DOHH2 (cell line): Measurements from ENCODE around the gene PLBD2.
"Not testable (repeated sequence)": the region's sequence is repeated elsewhere in the genome, so short reads cannot be mapped to it uniquely, and the experiment has no call there.

Source experiments
- H3F3A ChIP-seq: fragments of 200-600 bp; sonication (generic), shearing (Covaris generic); 2 replicates; pipeline ENCODE4 v1.6.0; 2016; ENCODE audit warnings: antibody characterized with exemption, mild to moderate bottlenecking; ENCODE audit not compliant: control insufficient read depth, insufficient read depth
- H3K27ac ChIP-seq: fragments of 200-600 bp; sonication (generic); 2 replicates; pipeline ENCODE4 v1.5.1; 2014; ENCODE audit warnings: low read depth, mild to moderate bottlenecking, low read length, moderate library complexity
- H3K27me3 ChIP-seq: fragments of 200-600 bp; sonication (generic); 2 replicates; pipeline ENCODE4 v1.6.1; 2014; ENCODE audit warnings: mild to moderate bottlenecking, low read length, mixed read lengths; ENCODE audit not compliant: control insufficient read depth
- H3K36me3 ChIP-seq: fragments of 200-600 bp; sonication (generic); 2 replicates; pipeline ENCODE4 v1.6.1; 2014; ENCODE audit warnings: mild to moderate bottlenecking, low read length, moderate library complexity, mixed read lengths; ENCODE audit not compliant: control insufficient read depth
- H3K4me1 ChIP-seq: fragments of 200-600 bp; sonication (generic); 2 replicates; pipeline ENCODE4 v1.6.1; 2014; ENCODE audit warnings: mild to moderate bottlenecking, low read length, mixed read lengths; ENCODE audit not compliant: control insufficient read depth
- H3K4me2 ChIP-seq: fragments of 200-600 bp; sonication (generic); 2 replicates; pipeline ENCODE4 v1.6.0; 2014; ENCODE audit warnings: mild to moderate bottlenecking, low read length, moderate library complexity
- H3K4me3 ChIP-seq: fragments of 200-600 bp; sonication (generic); 2 replicates; pipeline ENCODE4 v1.5.1; 2014; ENCODE audit warnings: mild to moderate bottlenecking, low read length, mixed read lengths
- H3K79me2 ChIP-seq: fragments of 200-600 bp; sonication (generic); 2 replicates; pipeline ENCODE4 v1.6.1; 2014; ENCODE audit warnings: mild to moderate bottlenecking, low read length, mixed read lengths; ENCODE audit not compliant: control insufficient read depth
- H3K9me2 ChIP-seq: fragments of 200-600 bp; sonication (generic); replicated peaks from 2 replicates; pipeline ENCODE4 v1.6.1; 2014; ENCODE audit warnings: mild to moderate bottlenecking, low read length, mixed read lengths; ENCODE audit not compliant: control insufficient read depth
- H3K9me3 ChIP-seq: fragments of 200-600 bp; sonication (generic); 2 replicates; pipeline ENCODE4 v1.6.1; 2014; ENCODE audit warnings: antibody characterized with exemption, low read length, mixed read lengths; ENCODE audit not compliant: control insufficient read depth, insufficient read depth
- H4K20me1 ChIP-seq: fragments of 200-600 bp; sonication (generic); 2 replicates; pipeline ENCODE4 v1.6.0; 2014; ENCODE audit warnings: low read depth, mild to moderate bottlenecking, antibody characterized with exemption, low read length, moderate library complexity; ENCODE audit not compliant: control insufficient read depth, insufficient read depth
- CTCF ChIP-seq: fragments of 200-600 bp; sonication (generic); IDR thresholded peaks from one replicate; pipeline ENCODE4 v1.5.1; 2014; ENCODE audit warnings: antibody characterized with exemption, mild to moderate bottlenecking, low read depth, low read length; ENCODE audit not compliant: poor library complexity, severe bottlenecking
- EZH2phosphoT487 ChIP-seq: fragments of 200-600 bp; sonication (generic); IDR thresholded peaks from 2 replicates; pipeline ENCODE4 v1.6.1; 2017; ENCODE audit warnings: borderline replicate concordance, mild to moderate bottlenecking, antibody characterized with exemption, low read length, moderate library complexity, mixed read lengths

The PLBD2 gene

DNA sequence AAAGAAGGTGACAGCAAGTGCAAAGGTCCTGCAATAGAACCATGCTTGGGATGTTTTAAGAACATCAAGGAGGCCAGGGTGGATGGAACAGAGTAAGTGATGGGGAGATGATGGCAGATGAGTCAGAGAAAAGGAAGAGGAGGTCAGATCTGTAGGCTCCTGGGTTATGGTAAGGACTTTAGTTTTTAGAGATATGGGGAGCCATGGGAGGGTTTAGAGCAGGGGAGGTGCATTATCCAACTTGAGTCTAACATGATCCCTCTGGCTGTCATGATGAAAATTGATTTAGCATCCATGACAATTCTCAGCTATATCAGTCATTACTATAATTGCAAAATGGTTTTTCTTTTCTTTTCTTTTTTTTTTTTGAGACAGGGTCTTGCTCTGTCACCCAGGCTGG lies 7.3 kb upstream of the PLBD2 start:
- no peak overlapping the region for H3K27ac ChIP-seq
- H4K20me1 ChIP-seq, result no peaks in the 10 kb centered on the region
- no peaks in the 10 kb centered on the region for H3K79me2 ChIP-seq
- peaks cover 16% of the 10 kb centered on the region; the same call in 1 of the 2 replicates for H3K27me3 ChIP-seq
- H3K36me3 ChIP-seq, result no peaks in the 10 kb centered on the region
- no peaks in the 10 kb centered on the region for H3K9me3 ChIP-seq
- no peaks in the 10 kb centered on the region for H3K9me2 ChIP-seq
- no peak overlapping the region for H3K4me2 ChIP-seq
- no peaks in the 10 kb centered on the region for H3K4me1 ChIP-seq
- TF ChIP-seq CTCF, result no peak
- no peak for TF ChIP-seq EZH2phosphoT487
- no peak overlapping the region for H3K4me3 ChIP-seq
- H3F3A ChIP-seq, result no peaks in the 10 kb centered on the region

DNA sequence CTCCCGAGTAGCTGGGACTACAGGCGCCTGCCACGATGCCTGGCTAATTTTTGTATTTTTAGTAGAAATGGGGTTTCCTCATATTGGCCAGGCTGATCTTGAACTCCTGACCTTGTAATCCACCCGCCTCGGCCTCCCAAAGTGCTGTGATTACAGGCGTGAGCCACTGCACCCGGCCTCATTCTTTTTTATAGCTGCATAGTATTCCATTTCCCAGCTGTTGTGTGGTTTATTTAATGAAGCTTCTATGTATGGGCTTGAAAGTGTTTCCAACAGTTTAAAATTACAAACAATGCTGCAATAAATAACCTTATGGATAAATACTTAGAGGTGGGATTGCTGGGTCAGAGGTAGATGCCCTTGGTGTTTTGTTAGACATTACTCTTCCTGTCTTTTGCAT lies 4.2 kb upstream of the PLBD2 start:
- not testable (repeated sequence) for H3K36me3 ChIP-seq, H3K9me3 ChIP-seq, H3K4me2 ChIP-seq, H3F3A ChIP-seq, H3K27me3 ChIP-seq, H3K4me3 ChIP-seq, H3K4me1 ChIP-seq, H4K20me1 ChIP-seq, H3K79me2 ChIP-seq, H3K9me2 ChIP-seq, H3K27ac ChIP-seq

DNA sequence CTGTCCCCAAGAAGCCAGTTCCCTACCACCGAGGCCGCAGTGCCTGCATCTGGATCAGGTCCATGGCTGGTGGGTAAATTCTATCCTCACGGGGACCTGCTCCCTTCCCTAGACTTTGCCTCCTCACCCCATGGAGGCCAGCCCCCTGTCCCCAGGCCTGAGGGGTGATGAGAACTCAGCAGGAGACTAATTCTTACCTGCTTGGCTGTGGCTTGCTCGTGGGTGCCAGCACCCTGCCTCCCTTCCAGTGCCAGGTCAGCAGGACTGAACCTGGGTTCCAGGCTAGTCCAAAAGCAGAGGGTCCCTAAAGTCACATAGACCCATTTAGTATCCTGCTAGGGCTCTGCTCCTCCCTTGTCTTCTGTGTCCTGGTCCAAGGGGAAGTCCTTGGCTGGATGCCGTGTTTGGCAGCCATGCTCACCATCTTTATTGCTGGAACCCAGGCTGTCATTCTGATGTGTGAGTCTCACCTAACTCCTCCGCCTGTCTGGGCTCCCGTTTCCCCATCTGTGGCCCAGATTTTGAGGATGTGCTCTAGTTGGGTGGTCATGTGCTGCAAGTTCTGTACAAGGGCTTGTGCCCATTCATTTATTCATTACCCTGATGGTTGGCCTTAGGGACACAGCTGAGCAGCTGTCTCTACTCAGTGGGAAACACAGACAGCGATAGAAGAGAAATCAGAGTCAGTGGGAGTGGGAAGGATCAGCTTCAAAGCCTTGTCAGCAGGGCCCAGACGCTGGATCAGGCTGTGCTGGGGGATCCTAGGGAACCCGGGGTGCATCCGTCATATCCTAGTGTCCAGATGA lies 949 bp downstream of the PLBD2 start:
- no peaks in the 10 kb centered on the region for H4K20me1 ChIP-seq
- H3K4me1 ChIP-seq, result peaks cover 14% of the 10 kb centered on the region
- TF ChIP-seq EZH2phosphoT487 (no peak), CTCF (no peak)
- no peaks in the 10 kb centered on the region for H3K9me3 ChIP-seq
- H3K36me3 ChIP-seq, result no peaks in the 10 kb centered on the region
- no peaks in the 10 kb centered on the region for H3K27me3 ChIP-seq
- peak overlapping the region; percentile 92 for H3K4me3 ChIP-seq
- H3K79me2 ChIP-seq, result no peaks in the 10 kb centered on the region; the same call in 1 of the 2 replicates
- no peaks in the 10 kb centered on the region for H3K9me2 ChIP-seq
- peak overlapping the region; percentile 79 for H3K4me2 ChIP-seq
- no peaks in the 10 kb centered on the region for H3F3A ChIP-seq
- no peak overlapping the region for H3K27ac ChIP-seq

- no peaks in the 10 kb centered on the region for H3K9me3 ChIP-seq
- no peaks in the 10 kb centered on the region for H3K27me3 ChIP-seq
- H3F3A ChIP-seq, result no peaks in the 10 kb centered on the region
- no peak overlapping the region for H3K4me3 ChIP-seq
- peak overlapping the region; percentile 79; the same call in 1 of the 2 replicates for H3K4me2 ChIP-seq
- H3K36me3 ChIP-seq, result no peaks in the 10 kb centered on the region
- H3K27ac ChIP-seq, result no peak overlapping the region
- no peaks in the 10 kb centered on the region; the same call in 1 of the 2 replicates for H3K79me2 ChIP-seq
- H3K4me1 ChIP-seq, result peaks cover 14% of the 10 kb centered on the region
- no peaks in the 10 kb centered on the region for H4K20me1 ChIP-seq
- H3K9me2 ChIP-seq, result no peaks in the 10 kb centered on the region
- TF ChIP-seq CTCF, result no peak
- no peak for TF ChIP-seq EZH2phosphoT487
Measured at GRCh38 chr12:113359939-113360748, 1.8 kb downstream of the PLBD2 start.
